DND-41 (cell line): ENCODE data around the gene HIVEP1.

Experiments
- EZH2 ChIP-seq: IDR thresholded peaks from 3 replicates; pipeline ENCODE4 v1.6.1; 2012; ENCODE audit warnings: borderline replicate concordance, low read depth, mild to moderate bottlenecking, moderate library complexity, low read length, inconsistent platforms; ENCODE audit not compliant: severe bottlenecking
- TF ChIP-seq, protein P1 (sequence below): IDR thresholded peaks from 2 replicates; pipeline ENCODE4 v1.5.1; 2012; ENCODE audit warnings: borderline replicate concordance, low read length, moderate library complexity, mild to moderate bottlenecking; ENCODE audit not compliant: poor library complexity, severe bottlenecking; ENCODE audit errors: extremely low read depth

DNA sequence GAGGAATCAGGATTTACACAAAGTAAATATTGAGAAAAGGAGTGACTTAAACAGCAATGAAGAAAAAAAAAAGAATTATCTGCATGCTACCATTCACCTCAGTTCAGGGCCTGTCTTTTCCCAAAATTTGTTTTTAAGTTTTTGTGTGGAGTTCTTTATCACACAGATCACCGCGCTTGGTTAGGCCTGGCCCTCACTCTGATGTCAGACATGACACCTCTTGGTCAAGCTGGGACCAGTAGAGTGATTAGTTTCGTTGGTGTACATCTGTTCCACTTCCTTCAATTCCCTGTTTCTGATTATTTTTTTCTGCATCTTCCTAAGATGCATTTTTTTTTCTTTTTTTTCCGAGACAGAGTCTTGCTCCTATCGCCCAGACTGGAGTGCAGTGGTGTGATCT lies 34.9 kb upstream of the HIVEP1 start:
- TF ChIP-seq, protein P1, sequence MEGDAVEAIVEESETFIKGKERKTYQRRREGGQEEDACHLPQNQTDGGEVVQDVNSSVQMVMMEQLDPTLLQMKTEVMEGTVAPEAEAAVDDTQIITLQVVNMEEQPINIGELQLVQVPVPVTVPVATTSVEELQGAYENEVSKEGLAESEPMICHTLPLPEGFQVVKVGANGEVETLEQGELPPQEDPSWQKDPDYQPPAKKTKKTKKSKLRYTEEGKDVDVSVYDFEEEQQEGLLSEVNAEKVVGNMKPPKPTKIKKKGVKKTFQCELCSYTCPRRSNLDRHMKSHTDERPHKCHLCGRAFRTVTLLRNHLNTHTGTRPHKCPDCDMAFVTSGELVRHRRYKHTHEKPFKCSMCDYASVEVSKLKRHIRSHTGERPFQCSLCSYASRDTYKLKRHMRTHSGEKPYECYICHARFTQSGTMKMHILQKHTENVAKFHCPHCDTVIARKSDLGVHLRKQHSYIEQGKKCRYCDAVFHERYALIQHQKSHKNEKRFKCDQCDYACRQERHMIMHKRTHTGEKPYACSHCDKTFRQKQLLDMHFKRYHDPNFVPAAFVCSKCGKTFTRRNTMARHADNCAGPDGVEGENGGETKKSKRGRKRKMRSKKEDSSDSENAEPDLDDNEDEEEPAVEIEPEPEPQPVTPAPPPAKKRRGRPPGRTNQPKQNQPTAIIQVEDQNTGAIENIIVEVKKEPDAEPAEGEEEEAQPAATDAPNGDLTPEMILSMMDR = no peak
- TF ChIP-seq EZH2 = no peak
